ENCODE measurements around the gene MCRIP1.

MCRIP1 gene

DNA sequence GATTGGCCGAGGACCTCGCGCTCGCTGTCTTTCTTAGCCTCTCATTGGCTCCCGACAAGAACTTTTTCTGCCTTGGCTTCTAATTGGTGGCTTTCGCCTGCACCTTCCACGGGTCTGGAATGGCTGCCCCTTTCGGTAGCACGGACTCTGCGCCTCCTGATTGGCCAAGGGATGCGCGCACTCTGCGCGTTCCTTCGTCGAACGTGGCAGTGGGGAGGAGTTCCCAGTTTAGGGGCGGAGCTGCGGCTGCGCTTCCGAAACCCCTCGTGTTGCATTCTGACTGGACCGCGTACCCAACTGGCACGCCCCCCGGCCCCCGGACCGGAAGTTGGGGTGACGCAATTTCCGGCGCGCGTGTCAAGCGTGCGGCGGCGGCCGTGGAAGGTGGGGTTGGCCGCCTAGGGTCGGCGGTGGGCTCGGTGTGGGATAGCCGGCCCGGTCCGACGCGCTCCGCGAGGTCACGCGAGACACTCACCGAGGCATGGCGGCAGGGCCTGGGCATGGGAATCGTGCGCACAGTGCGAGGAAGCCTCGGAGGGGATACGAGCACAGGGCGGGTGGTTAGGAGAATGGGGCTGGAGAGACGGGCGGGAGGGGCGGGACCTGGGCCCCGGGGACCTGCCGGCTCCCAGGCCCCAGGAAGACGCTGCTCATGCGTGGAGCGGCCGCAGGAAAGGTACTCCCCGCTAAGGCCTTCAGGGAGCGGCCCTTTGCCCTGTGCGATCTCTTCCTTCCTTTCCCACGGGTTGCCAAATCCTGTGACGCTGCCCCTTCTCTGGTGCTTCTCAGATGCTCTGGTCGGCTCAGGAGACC, 27.9 kb upstream of the MCRIP1 start:
- DNase-seq (ENCODE audit: low spot score), result peak; percentile 99

DNA sequence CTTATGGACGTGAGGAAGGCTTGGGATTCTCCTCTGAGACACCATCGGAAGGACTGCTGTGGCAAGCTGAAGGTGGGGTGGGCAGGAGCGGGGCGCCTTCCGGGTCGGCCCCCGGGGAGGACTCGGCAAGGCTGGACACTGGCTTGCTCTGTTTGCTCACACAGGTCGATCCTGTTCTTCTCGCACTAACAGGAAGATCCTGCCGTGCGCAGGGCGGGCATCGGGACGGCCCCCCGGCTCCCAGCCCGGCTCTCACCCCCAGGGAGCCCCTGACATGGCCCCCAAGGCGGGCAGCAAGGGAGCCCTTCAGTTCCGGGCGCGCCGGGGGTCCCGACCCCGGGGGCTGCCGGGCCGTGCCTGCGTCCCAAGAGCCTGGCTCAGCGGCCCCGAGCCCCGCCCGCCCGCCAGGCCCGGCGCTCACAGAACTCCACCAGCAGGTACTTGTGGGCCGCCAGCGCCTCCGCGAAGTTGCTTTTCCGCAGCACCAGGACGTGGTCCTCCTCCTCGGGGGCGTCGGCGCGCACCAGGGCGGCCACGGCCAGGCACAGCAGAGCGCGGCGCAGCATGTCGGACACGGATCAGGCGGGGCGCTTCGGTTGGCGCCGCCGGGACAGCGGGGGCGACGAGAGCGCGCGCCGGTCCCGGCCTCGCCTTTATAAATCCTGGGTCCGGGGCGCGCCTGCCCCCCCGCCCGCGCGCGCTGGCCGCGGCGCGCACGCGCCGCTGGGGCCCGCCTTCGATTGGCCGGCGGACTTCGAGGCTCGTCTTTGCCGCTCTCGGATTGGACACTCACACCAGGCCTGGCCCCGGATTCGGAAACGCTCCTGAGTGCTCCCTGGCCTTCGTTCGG, 27.0 kb upstream of the MCRIP1 start, which contains the start of gene P4HB:
Gene P4HB, minus strand, starts transcription at position 630 of the 850 bp plus-strand sequence. Its CDS starts 64 bp downstream, at position 566.
- no peak for DNase-seq (ENCODE audit: low spot score)

DNA sequence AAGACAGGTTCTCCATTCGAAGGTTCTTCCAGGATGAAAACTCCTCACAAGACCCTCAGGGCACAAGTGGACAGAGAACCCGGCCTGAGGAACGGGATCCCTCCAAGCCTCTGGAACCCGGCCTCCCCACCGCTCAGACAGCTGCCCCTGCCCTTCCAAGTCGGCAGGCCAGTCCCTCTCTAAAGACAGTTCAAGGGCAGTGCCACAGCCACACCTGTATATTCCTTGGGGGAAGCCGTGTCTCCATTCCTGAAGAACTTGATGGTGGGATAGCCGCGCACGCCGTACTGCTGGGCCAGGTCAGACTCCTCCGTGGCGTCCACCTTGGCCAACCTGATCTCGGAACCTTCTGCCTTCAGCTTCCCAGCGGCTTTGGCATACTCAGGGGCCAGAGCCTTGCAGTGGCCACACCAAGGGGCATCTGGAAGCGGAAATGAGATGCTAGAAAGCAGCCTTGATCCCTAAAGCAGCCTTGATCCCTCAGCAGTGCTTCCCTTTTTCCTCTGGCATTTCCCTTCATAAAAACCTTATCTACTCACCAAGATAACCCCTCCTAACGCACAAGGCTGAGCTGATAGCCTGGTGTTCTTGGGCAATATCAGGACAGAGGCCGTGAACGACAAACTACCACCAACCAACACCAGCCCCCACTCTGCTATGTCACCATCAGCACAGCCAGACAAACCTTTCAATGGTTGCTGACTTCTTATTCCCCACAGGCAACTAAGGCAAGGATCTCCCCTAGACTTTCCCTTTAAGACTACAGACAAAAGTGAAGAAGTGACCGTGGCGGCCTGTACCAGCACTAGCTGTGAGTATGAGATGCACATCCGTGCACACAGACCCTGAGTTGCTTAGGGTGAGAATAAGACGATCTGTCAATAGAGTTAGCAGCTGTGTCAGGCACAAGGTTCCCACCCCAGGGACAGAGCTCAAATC, 26.1 kb upstream of the MCRIP1 start:
- DNase-seq (ENCODE audit: low spot score), result no peak

DNA sequence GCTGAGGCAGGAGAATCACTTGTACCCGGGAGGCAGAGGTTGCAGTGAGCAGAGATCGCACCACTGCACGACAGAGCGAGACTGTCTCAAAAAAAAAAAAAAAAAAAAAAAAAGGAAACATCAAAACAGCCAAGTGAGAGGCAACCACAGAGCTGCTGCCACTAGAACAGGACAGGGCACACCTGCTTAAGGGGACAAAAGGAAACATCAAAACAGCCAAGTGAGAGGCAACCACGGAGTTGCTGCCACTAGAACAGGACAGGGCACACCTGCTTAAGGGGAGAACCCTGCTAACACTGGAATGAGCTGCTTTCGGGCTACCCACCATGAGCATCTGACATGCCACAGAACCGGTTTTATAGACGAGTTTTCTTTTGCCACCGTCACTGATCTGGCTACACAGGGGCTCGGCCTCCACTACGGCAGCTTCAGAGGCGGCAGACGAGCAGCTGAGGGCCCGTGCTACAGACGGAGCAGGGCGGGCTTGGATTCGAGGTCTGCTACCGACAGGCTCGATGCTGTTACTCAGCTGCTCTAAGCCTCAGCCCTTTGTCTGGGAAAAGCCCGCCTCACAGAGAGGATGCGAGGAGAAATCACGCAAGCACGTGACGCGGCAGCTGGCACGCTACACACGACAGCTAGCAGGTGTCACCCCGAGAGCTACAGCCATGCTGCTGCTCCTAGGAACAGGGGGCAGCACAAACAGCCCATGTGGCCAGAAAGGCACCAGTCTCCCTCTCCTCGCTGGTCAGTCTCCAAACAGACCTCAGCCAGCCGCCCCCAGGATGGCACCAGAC, 25.3 kb upstream of the MCRIP1 start:
- no peak for DNase-seq (ENCODE audit: low spot score)

DNA sequence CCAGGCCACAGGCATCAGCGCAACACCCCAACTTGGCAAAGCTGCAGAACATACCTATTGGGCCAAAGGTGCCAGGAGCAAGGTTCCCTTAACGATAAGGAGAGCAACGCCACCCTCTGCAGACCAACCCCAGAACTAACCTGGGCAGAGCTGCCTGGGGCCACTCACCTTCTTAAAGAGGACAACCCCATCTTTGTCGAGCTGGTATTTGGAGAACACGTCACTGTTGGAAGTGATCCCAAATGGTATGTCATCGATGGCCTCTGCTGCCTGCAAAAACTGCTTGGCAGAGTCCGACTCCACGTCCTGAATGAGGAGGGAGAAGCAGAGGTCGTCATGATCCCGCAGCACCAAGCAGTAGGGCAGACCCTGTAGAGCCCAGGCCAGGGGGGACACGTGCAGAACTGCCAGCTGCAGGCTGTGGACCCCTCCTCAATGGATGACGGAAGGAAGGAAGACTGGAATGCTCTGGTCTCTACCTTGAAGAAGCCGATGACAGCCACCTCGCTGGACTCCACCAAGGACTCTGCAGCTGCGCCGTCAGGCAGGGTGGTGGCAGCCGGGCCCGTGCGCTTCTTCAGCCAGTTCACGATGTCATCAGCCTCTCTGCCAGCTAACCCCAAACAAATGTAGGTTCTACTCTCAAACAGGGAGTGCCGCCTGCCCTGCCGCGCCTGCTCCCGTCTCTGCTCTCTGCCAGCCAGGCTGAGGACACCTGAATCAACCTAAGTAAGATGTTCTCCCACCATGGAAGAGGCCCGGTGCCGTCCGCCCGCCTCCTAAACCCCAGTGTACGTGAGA, 22.1 kb upstream of the MCRIP1 start:
- DNase-seq (ENCODE audit: low spot score), result no peak

DNA sequence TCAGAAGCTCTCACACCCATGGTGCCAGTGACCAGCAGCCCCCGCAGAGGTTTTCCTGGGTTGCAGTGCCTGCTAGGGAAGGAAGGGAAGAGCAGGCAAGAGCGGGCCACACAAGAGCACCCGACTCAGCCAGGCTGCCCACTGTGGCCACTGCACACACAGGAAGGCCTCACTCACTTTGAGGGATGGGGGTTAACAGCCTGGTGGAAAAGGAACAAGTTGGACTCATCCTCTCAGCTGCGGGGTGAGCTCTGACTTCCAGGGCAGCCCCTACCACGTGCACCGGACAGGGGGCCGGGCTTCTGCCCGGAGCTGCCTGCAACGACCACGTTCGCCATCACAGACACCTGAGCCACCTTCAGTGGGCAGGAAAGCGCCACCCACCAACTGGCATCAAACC, 19.1 kb upstream of the MCRIP1 start:
- no peak for DNase-seq (ENCODE audit: low spot score)

DNA sequence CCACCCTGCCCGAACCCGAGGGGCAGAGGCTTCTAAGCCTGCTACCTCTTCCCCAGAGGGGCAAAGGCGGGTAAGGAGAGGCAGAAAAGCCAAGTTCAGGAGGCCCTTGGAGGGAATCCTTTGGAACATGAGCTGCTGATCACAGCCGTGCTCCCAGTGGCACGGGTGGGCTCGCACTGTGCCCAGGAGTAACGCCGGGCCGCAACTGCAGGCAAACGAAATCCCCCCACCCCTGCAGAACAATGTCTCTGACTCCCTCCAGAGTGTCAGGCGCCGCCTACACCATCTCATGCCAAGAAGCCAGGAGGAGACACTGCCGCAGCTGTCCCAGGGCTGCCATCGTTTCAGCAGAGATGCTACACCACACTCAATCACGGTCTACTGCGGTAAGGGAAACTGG, 18.3 kb upstream of the MCRIP1 start:
- no peak for DNase-seq (ENCODE audit: low spot score)

DNA sequence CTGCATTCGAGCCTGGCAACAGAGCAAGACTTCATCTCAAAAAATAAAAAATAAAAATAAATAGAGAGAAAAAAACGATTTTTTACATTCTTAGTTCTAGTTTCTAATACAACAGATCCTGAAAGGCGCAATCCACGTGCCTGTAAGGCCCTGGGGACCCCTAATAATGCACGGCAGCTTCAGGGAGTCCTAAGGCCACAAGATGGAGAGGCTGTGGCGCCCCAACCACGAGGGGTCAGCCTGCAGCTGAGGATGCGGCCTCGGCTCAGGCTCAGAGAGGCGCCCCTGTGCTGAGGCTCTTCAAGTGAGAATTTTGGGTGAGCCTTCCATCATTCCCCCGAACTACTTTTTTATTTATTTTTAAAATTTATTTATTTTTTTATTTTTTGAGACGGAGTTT, 16.4 kb upstream of the MCRIP1 start:
- DNase-seq (ENCODE audit: low spot score), result no peak

DNA sequence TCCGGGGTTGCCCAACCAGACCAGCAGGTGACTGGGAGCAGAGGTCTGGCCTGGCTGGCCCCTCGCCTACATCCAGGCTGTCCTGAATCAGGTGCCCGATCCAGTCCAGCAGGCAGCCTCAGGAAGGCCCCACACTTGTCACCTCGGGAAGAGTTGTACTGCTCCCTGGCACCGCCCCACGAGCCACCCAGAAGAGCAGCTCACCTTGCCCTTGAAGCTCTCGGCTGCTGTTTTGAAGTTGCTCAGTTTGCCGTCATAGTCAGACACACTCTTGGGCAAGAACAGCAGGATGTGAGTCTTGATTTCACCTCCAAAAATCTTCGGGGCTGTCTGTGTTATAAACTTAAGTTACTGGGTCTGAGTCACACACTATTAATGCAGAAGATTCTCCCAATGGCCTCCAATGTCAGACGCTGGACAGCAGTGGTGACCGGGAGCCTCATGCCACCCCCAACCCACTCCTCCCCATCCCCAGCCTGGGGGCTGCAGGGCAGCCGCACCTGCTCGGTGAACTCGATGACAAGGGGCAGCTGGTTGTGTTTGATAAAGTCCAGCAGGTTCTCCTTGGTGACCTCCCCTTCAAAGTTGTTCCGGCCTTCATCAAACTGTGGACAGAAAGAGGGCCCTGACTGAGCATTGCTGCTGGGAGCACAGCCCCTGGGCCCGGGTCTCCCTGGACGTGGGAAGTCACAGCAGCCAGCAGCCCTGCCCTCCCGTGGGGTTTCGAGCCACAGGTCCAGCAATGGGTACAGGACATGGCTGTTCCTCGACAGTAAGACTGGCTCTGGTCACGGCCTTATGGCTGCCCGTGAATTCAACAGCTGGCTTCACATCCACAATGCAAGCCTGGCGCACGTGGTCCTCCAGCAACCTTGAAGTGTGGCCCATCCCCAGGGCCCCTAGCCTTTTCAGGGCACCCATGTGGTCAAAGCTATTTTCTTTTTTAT, 13.9 kb upstream of the MCRIP1 start:
- no peak for DNase-seq (ENCODE audit: low spot score)

DNA sequence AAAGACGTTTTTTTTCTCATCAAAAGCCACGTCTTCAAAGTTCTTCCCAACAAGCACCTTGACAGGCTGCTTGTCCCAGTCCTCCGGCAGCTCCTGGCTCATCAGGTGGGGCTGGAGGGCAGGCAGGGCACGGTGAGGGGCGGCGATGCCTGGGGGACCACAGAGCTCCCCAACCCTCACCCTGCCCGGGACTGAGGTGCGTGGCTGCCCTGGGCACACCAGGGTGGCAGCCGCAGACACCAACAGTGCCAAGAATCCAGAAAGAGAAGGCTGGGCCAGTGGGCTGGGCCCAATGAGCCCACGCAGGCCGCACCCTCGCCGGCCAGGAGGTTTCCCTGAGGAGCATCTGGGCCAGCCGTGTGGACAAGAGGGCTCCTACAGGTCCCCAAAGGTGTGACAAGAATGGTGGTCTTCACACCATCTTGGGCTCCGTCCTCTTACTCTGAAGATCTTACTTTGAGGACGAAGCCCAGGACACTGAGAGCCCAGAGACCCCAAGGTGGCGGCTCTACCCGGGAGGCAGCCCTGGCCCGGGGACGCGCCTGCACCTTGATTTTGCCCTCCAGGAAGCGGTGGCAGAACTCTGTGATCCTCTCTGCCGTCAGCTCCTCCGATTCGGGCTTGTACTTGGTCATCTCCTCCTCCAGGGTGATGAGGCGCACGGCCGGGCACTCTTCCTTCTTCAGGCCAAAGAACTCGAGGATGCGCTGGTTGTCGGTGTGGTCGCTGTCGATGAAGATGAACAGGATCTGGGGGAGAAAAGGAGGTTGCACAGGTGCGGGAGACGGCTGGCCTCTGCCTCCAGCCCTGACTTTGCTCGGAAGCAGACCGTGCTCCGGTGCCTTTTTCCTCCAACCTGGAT, 13.0 kb upstream of the MCRIP1 start:
- no peak for DNase-seq (ENCODE audit: low spot score)

DNA sequence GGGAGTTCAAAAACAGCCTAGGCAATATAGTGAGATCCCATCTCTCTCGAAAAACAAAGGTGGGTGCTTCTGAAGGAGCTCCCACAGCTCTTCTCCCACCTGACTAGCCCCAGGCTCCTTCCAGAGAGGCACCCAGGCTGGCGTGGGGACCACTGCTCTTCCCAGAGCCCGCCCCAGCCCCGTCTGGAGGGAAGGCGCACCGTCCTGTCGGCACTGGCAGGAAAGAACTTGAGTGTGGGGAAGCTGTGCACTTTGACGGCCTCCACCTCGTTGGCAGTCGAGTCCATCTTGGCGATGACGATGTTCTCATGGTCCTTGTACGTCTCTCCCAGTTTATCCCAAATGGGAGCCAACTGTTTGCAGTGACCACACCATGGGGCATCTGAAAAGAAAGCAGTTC, 12.3 kb upstream of the MCRIP1 start:
- no peak for DNase-seq (ENCODE audit: low spot score)

DNA sequence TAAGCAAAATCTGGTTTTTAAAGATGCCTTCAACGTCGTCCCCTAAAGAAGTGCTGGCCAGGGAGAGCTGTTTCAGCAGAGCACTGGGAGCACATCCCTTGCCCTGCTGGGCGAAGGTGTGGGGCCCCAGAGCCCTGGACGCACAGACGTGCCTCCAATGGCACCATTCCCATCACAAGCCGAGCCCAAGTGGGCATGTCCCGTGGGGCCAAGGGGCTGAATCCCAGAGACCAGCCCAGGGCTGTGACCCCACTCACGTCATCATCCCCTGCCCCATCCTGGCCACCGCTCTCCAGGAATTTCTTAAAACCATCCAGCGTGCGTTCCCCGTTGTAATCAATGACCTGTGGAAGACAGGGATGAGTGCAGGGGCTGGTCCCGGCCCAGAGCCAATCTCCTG, 11.8 kb upstream of the MCRIP1 start:
- no peak for DNase-seq (ENCODE audit: low spot score)

DNA sequence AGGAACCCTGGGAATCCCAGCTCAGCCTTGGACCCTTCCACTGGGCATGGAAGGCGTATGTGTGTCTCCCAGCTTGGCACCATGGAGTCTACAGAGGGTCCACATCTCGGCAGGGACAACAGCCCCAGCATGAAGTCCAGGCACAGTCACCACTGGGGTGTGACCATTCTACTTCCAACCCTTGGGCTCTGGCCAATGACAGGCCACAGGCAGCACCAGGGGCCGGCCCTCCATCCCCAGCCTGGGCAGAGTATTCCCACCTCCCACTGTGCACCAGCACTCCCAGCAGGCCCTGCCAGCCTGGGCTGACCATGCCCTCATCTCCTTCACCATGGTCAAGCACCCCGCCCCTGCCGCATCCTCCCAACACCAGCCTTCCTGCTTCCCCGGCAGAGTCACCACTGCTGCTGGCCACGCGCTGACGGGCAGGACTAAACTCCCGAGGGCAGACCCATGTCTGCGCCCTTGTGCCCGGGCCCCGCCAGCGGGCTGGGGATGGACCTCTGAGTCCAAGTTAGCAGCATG, 11.3 kb upstream of the MCRIP1 start:
- no peak for DNase-seq (ENCODE audit: low spot score)

DNA sequence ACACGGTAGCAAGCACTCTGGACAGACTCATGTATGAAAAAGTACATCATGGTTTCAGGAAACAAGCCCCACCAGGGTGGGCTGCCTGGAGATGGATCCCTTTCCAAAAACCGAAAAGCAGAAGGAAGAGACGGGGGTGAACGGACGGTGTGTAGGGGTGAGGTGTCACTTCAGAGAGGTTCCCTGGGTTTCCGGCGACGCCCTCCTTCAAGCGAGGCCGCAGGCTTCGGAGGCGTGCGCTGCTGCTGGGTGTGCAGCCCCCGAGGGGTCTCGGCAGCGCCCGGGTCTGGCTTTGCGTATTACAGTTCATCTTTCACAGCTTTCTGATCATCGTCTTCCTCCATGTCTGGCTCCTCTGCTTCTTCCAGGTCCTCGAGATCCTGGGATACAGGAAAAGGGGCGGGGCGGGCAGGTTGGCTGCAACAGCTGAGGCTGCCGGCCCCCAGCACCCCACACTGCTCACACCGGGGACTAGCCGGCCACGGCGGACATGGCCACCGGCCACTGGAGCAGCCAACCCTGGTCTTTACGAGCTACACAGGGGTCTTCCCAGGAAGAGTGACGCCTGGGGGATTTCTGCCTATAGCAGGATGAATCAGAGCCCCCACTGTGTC, 10.7 kb upstream of the MCRIP1 start:
- no peak for DNase-seq (ENCODE audit: low spot score)

DNA sequence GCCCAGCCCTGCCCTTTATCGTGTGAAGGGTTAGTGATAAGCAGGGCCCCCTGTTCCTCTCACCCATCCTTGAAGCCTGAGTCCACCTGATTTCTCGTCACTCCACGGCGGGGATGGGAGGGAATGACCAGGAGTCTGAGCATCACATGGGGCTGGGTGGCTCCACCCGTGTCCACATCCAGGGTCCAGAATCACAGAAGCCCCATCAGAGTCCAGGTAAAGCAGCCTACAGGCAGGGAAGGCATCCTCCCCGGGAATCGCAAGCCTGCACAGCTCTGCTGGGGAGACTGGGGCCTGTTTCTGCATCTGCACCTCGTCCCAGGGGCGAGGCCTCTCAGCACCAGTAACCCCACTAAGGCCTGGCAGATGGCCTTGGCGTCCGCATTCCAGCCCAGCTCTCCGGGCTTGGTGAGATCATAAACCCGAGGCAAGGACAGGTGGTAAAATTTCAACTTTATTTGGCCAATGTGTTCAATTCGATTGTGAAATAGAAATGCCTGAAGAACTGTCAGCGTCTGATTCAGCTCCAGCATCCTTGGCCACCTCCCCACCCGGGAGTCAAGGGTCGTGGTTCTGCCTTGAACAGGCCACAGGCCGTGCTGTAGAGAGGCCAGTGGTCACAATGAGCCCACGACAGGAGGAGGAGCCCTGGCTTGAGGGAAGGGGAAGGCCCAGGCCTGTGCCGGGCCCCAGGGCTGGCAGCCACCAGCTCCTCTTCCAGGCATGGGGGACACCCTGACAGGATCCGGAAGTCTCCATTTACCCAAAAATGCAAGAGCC, 9.8 kb upstream of the MCRIP1 start:
- DNase-seq (ENCODE audit: low spot score), result no peak

DNA sequence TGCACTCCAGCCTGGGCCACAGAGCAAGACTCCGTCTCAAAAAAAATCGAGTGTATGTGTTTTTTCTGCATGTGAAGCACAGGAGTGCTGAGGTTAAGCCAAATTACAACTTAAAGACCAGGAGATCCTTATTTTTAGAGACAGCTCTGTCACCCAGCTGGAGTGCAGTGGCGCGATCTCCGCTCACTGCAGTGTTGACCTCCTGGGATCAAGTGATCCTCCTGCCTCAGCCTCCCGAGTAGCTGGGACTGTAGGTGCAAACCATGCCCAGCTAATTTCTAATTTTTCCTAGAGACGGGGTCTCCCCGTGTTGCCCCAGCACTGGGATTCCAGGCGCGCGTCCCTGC, 9.3 kb upstream of the MCRIP1 start:
- DNase-seq (ENCODE audit: low spot score), result no peak

DNA sequence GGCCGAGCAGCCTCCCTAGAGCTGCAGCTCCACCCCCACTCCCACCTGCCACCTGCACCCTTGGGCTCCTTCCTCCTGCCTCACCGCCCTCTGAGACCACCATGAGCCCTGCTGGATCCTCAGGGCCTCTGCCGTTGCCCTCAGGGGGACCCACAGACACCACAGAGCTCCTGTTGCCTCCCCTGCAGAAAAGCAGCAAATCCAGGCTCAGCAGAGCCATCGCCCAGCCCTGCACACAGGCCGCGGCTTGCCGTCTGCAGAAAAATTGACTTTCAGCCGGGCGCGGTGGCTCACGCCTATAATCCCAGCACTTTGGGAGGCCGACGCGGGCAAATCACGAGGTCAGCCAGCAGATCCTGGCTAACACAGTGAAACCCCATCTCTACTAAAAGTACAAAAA, 8.8 kb upstream of the MCRIP1 start:
- no peak for DNase-seq (ENCODE audit: low spot score)

All from iPS-NIHi11 (cell line).